A549 (cell line): ENCODE results near the gene RPS6KA2.

Experiments
- EP300 ChIP-seq, 2 experiments: fragments of >200 bp; sonication (Bioruptor Twin); formaldehyde crosslinking; IDR thresholded peaks; 2 replicates in 1 of 2; 3 replicates in 1 of 2; pipeline ENCODE4 v1.6.1; 2016 to 2017
- HEYL ChIP-seq: fragments of 250-450 bp; sonication (Bioruptor Pico); IDR thresholded peaks from 2 replicates; pipeline ENCODE4 v1.8.0; 2021; ENCODE audit warnings: mild to moderate bottlenecking, moderate library complexity
- MAFK ChIP-seq: fragments of 450-650 bp; IDR thresholded peaks from 2 replicates; pipeline ENCODE4 v1.6.1; 2014; ENCODE audit not compliant: partially characterized antibody
- MYC ChIP-seq: IDR thresholded peaks from 2 replicates; pipeline ENCODE4 v1.6.1; 2012; ENCODE audit warnings: mild to moderate bottlenecking, inconsistent platforms, low read length, improper control_type of control experiment, borderline replicate concordance
- NPAS2 ChIP-seq: fragments of 250-450 bp; sonication (Bioruptor Pico); IDR thresholded peaks from 2 replicates; pipeline ENCODE4 v1.8.0; 2022; ENCODE audit warnings: mild to moderate bottlenecking, moderate library complexity, borderline replicate concordance
- PHF8 ChIP-seq: fragments of 200-600 bp; sonication (generic); IDR thresholded peaks from 2 replicates; pipeline ENCODE4 v1.6.1; 2016; ENCODE audit warnings: low read depth, mild to moderate bottlenecking, antibody characterized with exemption, moderate library complexity, borderline replicate concordance
- POLR2A ChIP-seq: IDR thresholded peaks from 2 replicates; pipeline ENCODE4 v1.6.1; 2012; ENCODE audit warnings: mild to moderate bottlenecking, low read length
- SMC3 ChIP-seq: fragments of >200 bp; sonication (Bioruptor Twin); formaldehyde crosslinking; IDR thresholded peaks from 3 replicates; pipeline ENCODE4 v1.6.1; 2018; ENCODE audit warnings: inconsistent platforms
- TF ChIP-seq, protein P1 (sequence below): fragments of >200 bp; sonication (Bioruptor Twin); formaldehyde crosslinking; IDR thresholded peaks from 3 replicates; pipeline ENCODE4 v1.5.1; 2016
- TF ChIP-seq, protein P2 (sequence below): fragments of 450-650 bp; IDR thresholded peaks from 2 replicates; pipeline ENCODE4 v1.6.1; 2014; ENCODE audit warnings: antibody characterized with exemption
- TF ChIP-seq, protein P3 (sequence below): fragments of 150-350 bp; IDR thresholded peaks from 2 replicates; pipeline ENCODE4 v1.6.1; 2014; ENCODE audit warnings: low read depth, mild to moderate bottlenecking, low read length

DNA sequence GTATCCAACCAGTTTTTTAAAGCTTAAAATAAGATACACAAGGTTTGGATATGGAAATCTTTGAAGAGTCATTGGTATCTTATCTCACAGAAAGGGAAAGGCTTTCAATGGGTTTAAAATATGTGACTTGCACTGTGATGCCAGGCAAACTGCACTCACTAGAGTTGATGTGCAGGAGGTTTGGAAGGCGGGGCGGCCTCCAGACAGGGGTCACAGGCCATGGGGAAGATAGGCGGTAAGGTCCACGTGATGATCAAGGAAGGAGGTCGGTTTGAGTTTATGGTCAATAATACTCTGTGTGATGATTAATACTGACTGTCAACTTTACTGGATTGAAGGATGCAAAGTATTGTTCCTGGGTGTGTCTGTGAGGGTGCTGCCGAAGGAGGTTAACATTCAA is 31.1 kb downstream of the RPS6KA2 start:
- TF ChIP-seq HEYL (CRISPR knock-in tag): no peak
- TF ChIP-seq, protein P1, sequence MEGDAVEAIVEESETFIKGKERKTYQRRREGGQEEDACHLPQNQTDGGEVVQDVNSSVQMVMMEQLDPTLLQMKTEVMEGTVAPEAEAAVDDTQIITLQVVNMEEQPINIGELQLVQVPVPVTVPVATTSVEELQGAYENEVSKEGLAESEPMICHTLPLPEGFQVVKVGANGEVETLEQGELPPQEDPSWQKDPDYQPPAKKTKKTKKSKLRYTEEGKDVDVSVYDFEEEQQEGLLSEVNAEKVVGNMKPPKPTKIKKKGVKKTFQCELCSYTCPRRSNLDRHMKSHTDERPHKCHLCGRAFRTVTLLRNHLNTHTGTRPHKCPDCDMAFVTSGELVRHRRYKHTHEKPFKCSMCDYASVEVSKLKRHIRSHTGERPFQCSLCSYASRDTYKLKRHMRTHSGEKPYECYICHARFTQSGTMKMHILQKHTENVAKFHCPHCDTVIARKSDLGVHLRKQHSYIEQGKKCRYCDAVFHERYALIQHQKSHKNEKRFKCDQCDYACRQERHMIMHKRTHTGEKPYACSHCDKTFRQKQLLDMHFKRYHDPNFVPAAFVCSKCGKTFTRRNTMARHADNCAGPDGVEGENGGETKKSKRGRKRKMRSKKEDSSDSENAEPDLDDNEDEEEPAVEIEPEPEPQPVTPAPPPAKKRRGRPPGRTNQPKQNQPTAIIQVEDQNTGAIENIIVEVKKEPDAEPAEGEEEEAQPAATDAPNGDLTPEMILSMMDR: no peak
- no peak for TF ChIP-seq MAFK
- no peak for TF ChIP-seq SMC3
- no peak for TF ChIP-seq POLR2A
- TF ChIP-seq MYC: no peak
- TF ChIP-seq, protein P2, sequence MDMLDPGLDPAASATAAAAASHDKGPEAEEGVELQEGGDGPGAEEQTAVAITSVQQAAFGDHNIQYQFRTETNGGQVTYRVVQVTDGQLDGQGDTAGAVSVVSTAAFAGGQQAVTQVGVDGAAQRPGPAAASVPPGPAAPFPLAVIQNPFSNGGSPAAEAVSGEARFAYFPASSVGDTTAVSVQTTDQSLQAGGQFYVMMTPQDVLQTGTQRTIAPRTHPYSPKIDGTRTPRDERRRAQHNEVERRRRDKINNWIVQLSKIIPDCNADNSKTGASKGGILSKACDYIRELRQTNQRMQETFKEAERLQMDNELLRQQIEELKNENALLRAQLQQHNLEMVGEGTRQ: no peak
- TF ChIP-seq, protein P3, sequence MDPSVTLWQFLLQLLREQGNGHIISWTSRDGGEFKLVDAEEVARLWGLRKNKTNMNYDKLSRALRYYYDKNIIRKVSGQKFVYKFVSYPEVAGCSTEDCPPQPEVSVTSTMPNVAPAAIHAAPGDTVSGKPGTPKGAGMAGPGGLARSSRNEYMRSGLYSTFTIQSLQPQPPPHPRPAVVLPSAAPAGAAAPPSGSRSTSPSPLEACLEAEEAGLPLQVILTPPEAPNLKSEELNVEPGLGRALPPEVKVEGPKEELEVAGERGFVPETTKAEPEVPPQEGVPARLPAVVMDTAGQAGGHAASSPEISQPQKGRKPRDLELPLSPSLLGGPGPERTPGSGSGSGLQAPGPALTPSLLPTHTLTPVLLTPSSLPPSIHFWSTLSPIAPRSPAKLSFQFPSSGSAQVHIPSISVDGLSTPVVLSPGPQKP: no peak
- no peak for TF ChIP-seq NPAS2
- TF ChIP-seq PHF8: no peak
- TF ChIP-seq EP300 (IDR thresholded peaks at IDR 0.05): no peak
